ENCODE measurements around the gene DPY19L1. TPM values are rescaled to one million over a fixed set of nuclear protein-coding genes. Genes with fewer than 3 reads are reported as not detected.

Gene DPY19L1
- total and polyA plus RNA-seq, 8 donors, result 2.0 to 28.7 (median 5.0) TPM

- Histone ChIP-seq H3K4me3 (no peak overlapping the region), H3K4me1 (peaks cover 0 to 15% (median 8%) of the 10 kb centered on the region in 4 donors), H3K27me3 (no peaks in the 10 kb centered on the region), H3K9me3 (no peaks in the 10 kb centered on the region), H3K27ac (no peak overlapping the region), H3K36me3 (no peaks in the 10 kb centered on the region)
- TF ChIP-seq POLR2A (IDR thresholded peaks at IDR 0.05) (no peak), POLR2AphosphoS5 (IDR thresholded peaks at IDR 0.05) (no peak), CTCF (IDR thresholded peaks at IDR 0.05) (no peak), EP300 (IDR thresholded peaks at IDR 0.05) (no peak)
- WGBS, 5 donors, result 32 to 56% (median 50%) methylated on average over 1 of the region's 1 CpG
- intact Hi-C loops (cut with DNase I; ENCODE audit: low total_unique reads), result no loop called here
- no peak for DNase-seq
Measured at GRCh38 chr7:35025369-35025870, 11.9 kb downstream of the DPY19L1 start.

- TF ChIP-seq CTCF (IDR thresholded peaks at IDR 0.05), result no peak
- no peak for TF ChIP-seq POLR2A (IDR thresholded peaks at IDR 0.05)
- no peak for TF ChIP-seq POLR2AphosphoS5 (IDR thresholded peaks at IDR 0.05)
- H3K27ac ChIP-seq, result no peak overlapping the region
- DNase-seq, result no peak
- intact Hi-C loops (cut with DNase I; ENCODE audit: low total_unique reads), result no loop called here
- WGBS, 5 donors, result 91 to 94% (median 92%) methylated on average over 3 of the region's 3 CpGs
- H3K9me3 ChIP-seq, result no peaks in the 10 kb centered on the region
- no peaks in the 10 kb centered on the region for H3K27me3 ChIP-seq
- H3K4me1 ChIP-seq, result peaks cover 0 to 15% (median 8%) of the 10 kb centered on the region in 4 donors
- no peaks in the 10 kb centered on the region for H3K36me3 ChIP-seq
- H3K4me3 ChIP-seq, result no peak overlapping the region
Measured at GRCh38 chr7:35024298-35024697, 13.0 kb downstream of the DPY19L1 start.

- WGBS, 5 donors, result 93 to 96% (median 95%) methylated on average over 12 of the region's 12 CpGs
- Histone ChIP-seq H3K4me3 (no peak overlapping the region), H3K9me3 (no peaks in the 10 kb centered on the region), H3K27ac (no peak overlapping the region), H3K36me3 (no peaks in the 10 kb centered on the region), H3K4me1 (peaks cover 0 to 15% (median 8%) of the 10 kb centered on the region in 4 donors), H3K27me3 (no peaks in the 10 kb centered on the region)
- no peak for DNase-seq
- intact Hi-C loops (cut with DNase I; ENCODE audit: low total_unique reads), result no loop called here
- TF ChIP-seq EP300 (IDR thresholded peaks at IDR 0.05) (no peak), CTCF (IDR thresholded peaks at IDR 0.05) (no peak), POLR2AphosphoS5 (IDR thresholded peaks at IDR 0.05) (no peak), POLR2A (IDR thresholded peaks at IDR 0.05) (no peak)
Measured at GRCh38 chr7:35022725-35023124, 14.6 kb downstream of the DPY19L1 start.

GRCh38 chr7:35021445-35021844 lies 15.8 kb downstream of the DPY19L1 start:
- no peaks in the 10 kb centered on the region for H3K27me3 ChIP-seq
- H3K36me3 ChIP-seq, result peaks cover 0 to 7% (median 5%) of the 10 kb centered on the region in 4 donors
- intact Hi-C loops (cut with DNase I; ENCODE audit: low total_unique reads), result no loop called here
- no peak overlapping the region for H3K4me3 ChIP-seq
- H3K4me1 ChIP-seq, result peaks cover 0 to 15% (median 8%) of the 10 kb centered on the region in 4 donors
- H3K27ac ChIP-seq, result no peak overlapping the region
- no peak for DNase-seq
- no peak for TF ChIP-seq POLR2A (IDR thresholded peaks at IDR 0.05)
- TF ChIP-seq CTCF (IDR thresholded peaks at IDR 0.05), result no peak
- no peaks in the 10 kb centered on the region for H3K9me3 ChIP-seq
